ENCODE measurements around the gene GM2A. TPM values are rescaled to one million over a fixed set of nuclear protein-coding genes. Genes with fewer than 3 reads are reported as not detected.

Gene GM2A
- total RNA-seq, 1 experiment from 2014 or later: 24.5 TPM

Other genes starting within 250 kb of the GM2A start
- gene GPX3, start 232.6 kb upstream of the GM2A start, total RNA-seq (2021): 84.6 and 93.2 TPM in 2 replicates
- 122 and 124 TPM in 2 replicates for gene TNIP1, start 172.2 kb upstream of the GM2A start, total RNA-seq (2021)
- 18.0 and 22.4 TPM in 2 replicates for gene ANXA6, start 95.4 kb upstream of the GM2A start, total RNA-seq (2021)
- 0.35 and 0.50 TPM in 2 replicates for gene CCDC69, start 29.1 kb upstream of the GM2A start, total RNA-seq (2021)
- gene SLC36A3, start 50.6 kb downstream of the GM2A start, total RNA-seq (2021): not detected in 2 replicates
- not detected in 2 replicates for gene SLC36A2, start 94.4 kb downstream of the GM2A start, total RNA-seq (2021)
- 7.4 and 11.0 TPM in 2 replicates for gene SLC36A1, start 194.4 kb downstream of the GM2A start, total RNA-seq (2021)